HCEC 1CT (cell line): Measurements from ENCODE around the gene SASH3.
"Not testable (repeated sequence)": the region's sequence is repeated elsewhere in the genome, so short reads cannot be mapped to it uniquely, and the experiment has no call there.

Experiments
- DNase-seq: peaks from one replicate; pipeline ENCODE4 v3.0.0-alpha.2; 2017

SASH3 gene

DNA sequence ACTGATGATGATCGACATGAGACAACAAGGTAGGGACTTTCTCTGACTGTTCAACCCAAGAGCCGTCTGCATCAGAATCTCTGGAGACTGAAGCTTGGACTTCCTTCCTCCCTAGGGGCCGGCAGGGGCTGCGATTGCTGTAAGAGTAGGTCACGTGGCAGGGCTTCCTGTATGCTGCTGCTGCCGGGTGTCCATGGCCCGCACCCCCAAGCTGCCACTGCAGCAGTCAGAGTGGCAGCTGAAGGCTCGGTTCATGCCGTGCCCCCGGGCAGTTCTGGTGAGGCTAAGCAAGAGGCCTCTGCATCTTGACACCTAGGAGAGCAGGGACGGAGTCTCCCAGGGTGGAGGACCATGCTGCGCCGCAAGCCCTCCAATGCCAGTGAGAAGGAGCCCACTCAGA, at the start of gene SASH3:
TSS of gene SASH3 (plus strand) at position 203 of the 400 bp plus-strand sequence. CDS start at position 352, 149 bp downstream.
- no peak for DNase-seq

DNA sequence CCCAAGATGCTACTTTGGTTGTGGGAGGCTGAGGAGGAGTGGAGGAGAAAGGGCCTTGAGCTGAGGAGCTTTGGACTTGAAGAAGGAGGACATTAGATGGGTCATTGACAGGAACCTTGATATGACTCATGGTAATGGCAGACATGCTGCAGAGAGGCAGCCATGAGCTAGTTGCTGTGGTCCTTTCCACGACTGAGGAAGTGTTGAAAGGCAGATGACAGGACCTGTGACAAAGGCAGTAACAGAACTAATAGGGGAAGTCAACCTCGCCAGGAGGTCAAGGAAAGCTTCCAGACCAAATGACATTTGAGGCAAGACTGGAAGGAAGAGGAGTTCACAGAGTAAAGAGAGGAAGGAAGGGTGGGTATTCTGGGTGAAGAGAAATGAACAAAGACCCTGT, 48.5 kb upstream of the SASH3 start:
- no peak for DNase-seq

DNA sequence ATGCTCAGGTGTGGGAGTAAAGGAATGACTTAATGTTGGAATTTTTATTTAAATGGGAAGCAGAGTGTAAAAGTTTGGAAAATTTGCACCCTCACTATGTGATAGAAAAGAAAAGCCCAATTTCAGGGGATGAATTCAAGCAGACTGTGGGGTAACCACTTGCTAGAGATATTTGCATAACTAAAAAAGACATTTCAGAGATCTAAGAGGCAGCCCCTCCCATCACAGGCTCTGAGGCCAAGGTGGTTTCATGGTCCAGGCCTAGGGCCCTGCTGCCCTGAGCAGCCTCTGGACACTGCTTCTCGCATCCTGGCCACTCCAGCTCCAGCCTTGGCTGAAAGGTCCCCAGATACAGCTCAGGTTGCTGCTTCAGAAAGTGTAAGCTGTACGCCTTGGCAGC, 46.9 kb upstream of the SASH3 start:
- no peak for DNase-seq

DNA sequence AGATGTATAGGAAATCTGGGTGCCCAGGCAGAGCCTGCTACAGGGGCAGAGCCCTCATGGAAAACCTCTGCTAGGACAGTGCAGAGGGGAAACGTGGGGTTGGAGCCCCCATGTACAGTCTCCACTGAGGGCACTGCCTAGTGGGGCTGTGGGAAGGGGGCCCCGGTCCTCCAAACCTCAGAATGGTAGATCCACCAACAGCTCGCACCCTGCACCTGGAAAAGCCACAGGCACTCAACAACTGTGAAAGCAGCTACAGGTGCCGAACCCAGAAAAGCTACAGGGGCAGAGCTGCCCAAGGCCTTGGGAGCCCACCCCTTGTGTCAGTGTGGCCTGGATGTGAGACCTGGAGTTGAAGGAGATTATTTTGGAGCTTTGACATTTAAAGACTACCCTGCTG, 46.4 kb upstream of the SASH3 start:
- no peak for DNase-seq

DNA sequence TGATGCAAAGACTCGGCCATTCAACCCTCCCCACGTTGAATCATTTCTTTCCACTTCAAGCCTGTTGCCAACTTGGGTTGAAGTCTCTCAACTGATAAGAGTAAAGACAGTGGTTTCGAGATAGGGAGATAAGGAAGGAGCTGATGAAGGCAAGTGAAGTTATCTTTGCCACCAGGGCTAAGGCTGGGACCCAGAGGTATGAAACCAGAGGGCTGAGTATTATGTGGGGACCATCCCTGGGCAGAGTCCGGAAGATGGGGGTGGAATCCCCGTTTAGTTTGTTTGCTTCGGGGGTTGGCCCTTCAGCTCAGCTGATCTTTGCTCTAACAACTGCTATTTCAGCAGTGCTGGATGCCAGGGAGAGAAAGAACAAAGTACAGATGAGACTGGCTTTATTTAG, 43.3 kb upstream of the SASH3 start:
- DNase-seq = no peak

DNA sequence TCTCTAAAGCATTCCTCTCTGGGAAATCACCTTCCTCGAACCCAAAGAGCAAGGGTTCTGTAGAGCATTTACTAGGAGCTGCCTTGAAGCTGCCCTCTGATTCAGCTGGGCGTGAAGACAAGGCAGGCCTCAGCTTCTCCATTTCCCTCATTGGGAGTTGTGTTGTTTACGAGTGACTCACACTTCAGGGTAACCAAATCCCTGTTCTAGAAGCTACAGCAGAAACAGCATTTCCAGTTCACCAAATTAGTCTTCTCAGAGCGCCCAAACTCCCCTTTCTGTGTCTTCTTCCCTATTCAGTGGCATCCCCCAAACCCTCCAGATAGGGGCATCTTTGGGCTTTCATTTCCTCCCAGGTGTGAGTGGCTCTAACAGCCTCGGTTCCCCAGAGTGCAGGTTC, 41.8 kb upstream of the SASH3 start:
- DNase-seq = peak; percentile 71

DNA sequence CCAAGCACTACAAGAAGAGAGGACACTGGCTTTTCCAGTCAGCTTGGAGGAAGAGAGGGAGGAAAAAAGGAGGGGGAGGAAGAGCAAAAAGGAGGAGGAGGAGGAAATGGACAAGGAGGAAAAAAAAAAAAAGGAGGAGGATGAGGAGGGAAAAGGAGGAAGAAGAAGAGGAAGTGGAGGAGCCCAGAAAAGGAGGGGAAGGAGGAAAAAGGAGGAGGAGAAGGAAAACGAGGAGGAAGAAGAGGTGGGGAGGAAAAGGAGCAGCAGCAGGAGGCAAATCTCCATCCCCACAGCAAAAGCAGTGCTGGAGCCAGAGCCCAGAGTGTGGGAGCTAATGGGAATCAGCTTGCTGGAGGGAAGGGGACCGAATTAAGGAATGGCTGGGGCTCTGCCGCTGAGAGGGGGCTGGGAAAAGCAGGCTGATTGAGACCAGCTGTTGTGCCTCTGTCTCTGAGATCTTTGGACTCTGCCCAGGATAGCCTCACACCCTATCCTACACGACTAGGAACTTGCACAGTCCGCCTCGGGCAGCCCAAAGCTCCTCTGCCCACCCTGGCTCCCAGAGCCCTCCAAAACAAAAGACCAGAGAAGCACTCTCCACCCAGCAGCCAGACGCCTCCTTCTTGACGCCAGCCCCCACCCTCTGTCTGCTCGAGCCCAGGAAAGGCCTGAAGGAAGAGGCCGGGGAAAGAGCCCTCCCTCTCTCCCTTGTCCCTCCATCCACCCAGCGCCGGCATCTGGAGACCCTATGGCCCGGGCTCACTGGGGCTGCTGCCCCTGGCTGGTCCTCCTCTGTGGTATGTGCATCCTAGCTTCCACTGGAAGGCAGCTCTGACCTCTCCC, 41.1 kb upstream of the SASH3 start, which contains the start of gene XPNPEP2:
TSS of gene XPNPEP2 (plus strand) at position 514 of the 843 bp plus-strand sequence. CDS start at position 749, 235 bp downstream.
- peak; percentile 30 for DNase-seq

DNA sequence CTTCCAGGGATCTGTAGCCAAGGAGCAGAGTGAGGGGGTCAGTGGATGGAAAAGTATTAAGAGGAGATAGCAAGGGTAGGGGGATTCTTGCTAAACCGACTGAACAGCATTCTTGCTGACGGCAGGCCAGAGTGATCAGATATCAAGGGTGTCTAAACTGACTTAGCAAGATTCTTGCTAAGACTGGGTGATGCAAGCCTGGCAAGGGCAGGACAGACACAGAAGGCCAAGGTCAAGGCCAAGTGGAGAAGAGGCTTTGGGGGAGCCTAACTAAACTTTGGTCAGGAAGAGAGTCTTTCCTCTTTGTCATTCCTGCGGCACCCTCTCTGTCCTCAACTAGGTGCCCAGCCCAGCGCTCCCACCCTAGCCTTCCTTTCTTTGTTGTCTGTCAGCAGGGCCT, 40.2 kb upstream of the SASH3 start:
- DNase-seq = no peak

DNA sequence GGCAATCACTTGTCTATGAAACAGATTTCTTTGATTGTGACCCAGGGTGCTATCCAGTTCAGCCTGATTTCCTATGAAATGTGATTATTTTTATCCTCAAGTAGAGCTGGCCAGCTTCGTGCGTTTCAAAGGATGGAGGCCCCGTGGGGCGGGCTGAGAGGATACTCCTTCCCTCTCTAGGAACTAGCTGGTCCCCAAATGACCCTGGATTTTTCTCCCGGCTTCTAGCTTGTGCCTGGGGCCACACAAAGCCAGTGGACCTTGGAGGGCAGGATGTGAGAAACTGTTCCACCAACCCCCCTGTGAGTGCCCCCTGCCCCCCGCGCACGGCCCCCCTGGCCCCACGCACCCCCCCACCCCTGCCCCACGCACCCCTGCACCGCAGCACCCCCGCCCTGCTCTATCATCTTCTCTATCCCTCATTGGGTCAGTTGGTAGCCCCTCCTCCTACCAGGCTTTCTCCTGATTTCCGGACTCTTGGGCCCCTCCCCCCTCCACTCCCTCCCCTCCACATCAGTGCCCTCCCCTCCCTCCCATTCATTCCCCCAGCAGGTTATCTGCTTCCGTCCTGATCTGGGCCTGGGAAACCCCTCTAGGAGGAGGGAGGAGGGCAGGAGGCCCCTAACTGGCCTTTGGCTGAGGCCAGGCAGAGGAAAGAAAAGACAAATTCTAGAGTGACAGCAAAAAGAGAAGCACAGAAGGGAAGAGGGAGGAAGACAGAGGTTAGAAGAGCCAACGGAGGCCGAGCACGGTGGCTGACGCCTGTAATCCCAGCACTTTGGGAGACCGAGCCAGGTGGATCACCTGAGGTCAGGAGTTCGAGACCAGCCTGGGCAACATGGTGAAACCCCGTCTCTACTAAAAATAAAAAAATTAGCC, 37.6 kb upstream of the SASH3 start:
- no peak for DNase-seq

DNA sequence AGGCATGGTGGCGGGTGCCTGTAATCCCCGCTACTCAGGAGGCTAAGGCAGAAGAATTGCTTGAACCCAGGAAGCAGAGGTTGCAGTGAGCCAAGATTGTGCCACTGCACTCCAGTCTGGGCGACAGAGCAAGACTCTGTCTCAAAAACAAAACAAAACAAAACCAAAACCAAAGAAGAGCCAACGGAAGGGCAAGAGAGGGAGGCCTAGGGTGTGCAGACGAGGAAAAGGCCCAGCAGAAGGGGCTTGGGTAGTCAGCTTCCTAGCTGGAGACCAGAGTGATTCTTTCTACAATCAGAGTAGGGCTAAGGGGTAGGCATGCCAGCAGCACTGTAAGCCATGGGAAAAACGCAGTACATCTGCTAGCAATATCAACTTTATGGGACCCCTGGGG, 37.0 kb upstream of the SASH3 start:
- not testable (repeated sequence) for DNase-seq

DNA sequence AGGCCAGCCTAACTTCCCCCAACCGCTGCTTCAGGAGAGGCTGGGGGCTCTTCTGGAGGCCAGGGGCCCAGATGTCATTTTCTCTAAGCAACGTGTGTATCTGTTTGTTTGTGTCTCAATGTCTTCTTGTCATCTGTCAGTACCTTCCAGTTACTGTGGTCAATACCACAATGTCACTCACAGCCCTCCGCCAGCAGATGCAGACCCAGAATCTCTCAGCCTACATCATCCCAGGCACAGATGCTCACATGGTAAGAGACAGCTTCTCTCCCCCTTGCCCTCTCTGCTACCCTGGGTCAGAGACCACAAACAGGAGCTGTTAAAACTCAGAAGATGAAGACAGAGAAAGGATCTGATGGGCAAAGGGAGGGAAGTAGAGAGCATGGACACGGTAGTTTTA, 35.9 kb upstream of the SASH3 start:
- no peak for DNase-seq

DNA sequence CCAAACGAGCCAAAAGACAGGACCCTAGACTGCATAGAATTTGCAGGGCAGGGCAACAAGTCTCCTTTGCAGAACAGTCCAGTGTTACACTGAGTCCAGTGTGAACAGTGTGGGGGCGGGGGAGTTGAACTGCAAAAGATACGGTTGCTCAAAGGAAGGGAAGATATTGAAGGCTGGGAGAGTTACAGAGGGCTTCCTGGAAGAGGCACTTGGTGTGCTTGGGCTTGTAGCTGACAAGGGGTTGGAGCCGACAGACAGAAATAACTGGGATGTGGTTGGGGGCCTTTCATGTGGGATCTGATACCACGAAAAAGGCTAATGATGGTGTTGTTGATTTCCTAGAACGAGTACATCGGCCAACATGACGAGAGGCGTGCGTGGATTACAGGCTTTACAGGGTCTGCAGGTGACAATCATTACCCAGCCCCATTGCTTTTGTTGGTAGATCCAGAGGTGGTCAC, 34.9 kb upstream of the SASH3 start:
- no peak for DNase-seq

DNA sequence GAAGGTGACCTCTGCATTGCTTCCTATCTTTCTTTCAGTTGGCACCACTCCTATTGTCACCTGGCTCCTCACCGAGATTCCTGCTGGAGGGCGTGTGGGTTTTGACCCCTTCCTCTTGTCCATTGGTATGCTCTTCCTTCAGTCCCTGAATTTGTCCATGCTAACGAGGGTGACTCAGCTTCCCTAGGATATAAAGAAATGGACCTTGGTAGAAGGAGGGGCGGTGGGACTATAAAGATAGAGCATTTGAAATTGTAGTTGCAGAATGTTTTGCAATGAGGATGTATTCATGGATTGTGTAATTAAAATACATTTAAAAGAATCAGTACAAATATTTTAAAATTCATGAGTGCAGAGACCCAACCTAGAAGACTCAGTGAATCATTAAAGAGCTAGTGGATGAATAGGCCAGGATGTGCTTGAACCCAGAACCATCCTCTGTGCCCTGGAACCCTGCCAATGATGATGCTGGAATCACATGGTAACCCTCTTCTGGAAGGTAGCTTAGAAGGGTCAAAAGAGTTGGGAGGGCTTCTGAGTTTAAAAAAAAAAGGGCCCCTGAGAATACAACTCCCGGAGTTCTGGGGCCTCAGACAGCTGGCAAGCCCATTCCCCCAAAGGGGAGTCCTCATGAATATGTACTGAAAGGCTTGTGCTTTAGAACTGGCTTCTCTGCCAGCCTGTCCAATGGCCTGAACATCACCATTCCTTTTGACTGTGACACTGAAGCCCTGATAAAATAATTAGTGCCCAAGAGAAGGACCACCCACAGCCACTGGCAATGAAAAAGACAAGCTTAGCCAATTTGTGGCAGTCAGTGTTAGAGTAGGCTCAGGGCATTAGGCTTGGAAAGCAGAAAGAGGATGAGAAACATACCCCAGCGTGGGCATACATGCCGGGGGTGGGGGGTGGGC, 32.9 kb upstream of the SASH3 start:
- DNase-seq = peak; percentile 9

DNA sequence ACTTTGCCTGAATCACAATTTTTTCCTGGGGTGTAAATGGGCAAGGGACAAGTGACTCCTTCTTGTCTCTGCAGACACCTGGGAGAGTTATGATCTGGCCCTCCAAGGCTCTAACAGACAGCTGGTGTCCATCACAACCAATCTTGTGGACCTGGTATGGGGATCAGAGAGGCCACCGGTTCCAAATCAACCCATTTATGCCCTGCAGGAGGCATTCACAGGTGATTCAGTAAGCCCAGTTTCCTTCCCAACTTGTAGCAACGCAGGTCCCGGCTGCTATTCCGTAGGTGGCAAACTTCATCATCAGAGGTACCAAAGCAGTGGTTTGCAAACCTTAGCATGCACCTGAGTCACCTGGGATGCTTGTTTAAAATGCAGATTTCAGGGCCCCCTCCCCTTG, 32.2 kb upstream of the SASH3 start:
- no peak for DNase-seq

DNA sequence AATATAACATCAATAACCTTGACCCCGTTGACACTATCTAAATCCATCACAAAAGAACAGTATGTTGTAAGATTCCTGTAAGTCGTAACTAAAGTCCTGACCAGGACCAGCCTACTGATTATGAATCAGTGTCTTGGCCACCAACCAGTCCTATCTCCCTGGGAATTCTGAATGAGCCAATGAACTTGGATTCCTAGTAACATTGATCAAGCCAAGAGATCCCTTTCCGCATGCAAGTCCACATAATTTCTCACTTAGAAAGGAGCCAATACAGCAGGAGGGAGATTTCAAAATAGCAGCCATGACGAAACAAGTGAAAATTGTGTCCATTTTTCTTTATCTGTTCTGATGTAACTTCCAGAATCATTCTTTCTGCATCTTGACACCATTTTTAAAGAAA, 31.4 kb upstream of the SASH3 start:
- DNase-seq = peak; percentile 80

DNA sequence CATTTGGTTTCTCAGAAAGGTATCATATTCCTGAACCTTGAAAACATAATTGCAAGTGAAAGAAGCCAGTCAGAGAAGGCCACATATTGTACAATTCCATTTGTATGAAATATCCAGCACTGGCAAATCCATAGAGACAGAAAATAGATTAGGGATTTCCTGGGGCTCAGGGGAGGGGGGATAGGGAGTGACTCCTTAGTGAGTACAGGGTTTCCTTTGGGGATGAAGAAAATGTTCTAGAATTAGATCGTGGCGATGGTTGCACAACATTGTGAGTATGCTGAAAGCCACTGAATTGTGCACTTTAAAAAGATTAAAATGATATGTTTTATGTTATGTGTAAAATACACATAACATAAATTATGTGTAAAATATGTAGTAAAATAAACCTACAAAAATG, 30.7 kb upstream of the SASH3 start:
- DNase-seq = peak; percentile 11

DNA sequence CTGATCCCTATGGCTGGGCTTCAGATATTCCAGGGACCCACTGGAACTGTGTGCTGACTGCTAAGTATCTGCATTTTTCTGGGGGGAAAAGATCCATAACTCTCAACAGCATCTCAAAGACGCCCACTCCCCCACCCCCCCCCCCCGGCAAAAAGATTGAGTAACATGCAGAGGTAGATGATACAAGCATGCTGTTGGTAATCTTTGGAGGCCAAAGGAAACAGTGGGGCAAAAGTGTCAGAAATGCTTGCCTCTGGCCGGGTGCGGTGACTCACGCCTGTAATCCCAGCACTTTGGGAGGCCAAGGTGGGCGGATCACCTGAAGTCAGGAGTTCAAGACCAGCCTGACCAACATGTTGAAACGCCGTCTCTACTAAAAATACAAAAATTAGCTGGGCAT, 28.8 kb upstream of the SASH3 start:
- peak; percentile 14 for DNase-seq

DNA sequence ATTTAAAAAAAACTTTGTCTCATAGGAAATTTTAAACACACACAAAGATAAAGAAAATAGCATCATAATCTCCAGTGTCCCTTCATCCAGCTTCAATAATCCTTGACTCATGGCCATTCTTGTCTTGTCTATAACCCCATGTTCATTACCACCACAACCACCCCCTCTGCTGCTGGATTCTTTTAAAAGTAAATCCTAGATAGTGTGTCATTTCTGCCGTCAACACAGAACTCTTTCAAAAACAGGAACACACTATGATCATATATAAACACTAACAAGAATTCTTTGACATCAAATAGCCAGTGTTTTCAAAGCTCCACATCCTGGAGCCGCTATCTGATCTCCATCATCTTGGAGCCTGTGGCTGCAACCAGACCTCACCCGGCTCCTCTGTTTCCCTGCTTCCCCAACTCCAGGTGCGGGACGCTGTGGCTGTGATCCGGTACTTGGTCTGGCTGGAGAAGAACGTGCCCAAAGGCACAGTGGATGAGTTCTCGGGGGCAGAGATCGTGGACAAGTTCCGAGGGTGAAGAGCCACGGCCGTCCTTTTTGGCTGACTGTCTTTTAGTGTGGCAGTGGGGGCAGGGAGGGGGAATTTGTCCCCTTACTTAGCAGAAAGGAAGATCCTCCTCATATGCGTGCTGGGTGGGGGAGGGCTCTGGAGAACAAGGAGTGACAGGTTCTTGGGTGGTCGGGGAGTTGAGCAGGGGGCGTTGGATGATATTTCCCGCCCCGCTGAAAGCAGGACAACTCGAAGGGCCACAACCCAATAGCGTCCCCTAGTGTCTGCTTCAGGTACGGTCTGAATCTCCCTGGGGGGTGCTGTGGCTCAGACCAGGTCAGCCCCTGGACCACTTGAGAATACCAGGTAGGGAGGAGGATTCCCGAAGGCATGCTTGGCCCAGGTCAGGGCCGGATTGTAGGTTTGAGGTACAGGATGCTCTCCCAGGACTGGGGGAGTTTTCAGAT, 25.4 kb upstream of the SASH3 start:
- DNase-seq = no peak

DNA sequence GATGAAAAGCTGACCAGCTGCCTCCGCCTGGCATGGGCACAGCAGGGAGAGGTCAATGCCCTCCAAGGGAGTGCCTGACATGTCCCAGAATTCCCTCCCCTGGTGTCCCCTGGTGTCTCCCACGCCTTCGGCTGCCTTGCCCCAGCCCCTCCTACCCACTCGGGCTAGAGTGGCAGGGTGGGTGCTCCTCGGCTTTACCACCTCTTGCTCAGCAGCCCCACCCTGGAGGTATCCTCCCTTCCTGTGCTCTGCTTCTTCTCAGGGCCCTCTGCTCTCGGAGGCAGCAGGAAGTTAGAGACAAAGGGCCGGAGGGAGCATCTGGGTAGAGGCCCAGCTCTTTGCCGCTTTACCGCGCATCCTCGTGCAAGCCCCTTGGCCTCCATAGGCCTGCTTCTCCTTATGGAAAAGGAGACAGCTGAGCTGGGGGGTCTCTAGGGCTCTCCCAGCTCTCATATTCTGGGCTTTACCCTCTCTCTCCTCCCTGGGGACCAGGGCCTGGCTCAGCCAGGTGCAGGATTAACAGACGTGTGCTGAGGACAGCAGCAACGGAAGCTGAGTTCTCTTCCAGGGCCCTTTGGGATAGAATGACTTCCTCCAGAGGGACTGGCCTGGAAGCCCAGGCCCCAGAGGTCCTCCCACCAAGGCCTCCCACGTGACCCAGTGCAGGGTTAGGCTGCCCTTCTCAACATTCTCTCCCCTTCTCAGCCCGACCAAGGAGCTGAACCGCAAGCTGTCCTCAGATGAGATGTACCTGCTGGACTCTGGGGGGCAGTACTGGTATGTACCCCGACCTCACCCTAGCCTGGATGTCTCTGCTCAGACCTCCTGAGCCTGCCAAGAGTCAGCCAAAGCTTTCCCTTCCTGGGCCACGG, 23.7 kb upstream of the SASH3 start:
- no peak for DNase-seq

DNA sequence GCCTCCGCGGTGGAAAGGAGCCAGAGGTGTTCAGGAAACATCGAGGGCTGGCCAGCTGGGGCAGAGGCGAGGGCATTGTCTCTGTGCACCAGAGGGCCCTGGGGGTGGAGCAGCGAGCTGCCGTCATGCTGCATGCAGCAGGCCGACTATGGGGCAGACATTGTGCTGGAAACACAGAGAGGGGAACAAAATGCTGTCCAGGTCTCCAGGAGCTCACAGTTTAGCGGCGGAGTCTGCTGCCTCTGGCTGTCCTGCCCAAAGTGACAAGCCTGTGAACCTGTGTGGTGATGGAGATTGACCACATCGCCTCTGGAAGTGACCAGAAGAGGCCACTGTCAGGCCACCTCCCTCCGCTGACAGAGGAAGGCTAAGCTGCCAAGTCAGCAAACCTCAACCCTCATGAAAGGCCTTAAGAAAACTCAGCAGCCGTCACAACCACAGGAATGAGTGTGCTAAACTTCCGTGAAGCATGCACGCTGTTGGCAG, 20.1 kb upstream of the SASH3 start:
- DNase-seq = no peak
